Neuronal stem cell (in vitro differentiated cells): ENCODE results near the gene UBE2Q1.

ENCODE experiments used
- DNase-seq: peaks from one replicate; pipeline ENCODE4 v3.0.0-alpha.2; 2013; ENCODE audit warnings: low spot score
- H2AFZ ChIP-seq: one replicate; pipeline ENCODE4 v1.6.1; 2013; ENCODE audit warnings: mild to moderate bottlenecking, low read length, inconsistent platforms
- H2AK5ac ChIP-seq: 2 replicates; pipeline ENCODE4 v1.6.1; 2013; ENCODE audit warnings: low read depth, mild to moderate bottlenecking, inconsistent platforms, low read length, moderate library complexity, mixed read lengths
- H2BK120ac ChIP-seq: 2 replicates; pipeline ENCODE4 v1.6.1; 2013; ENCODE audit warnings: low read depth, mild to moderate bottlenecking, inconsistent platforms, low read length, moderate library complexity, mixed read lengths
- H2BK12ac ChIP-seq: one replicate; pipeline ENCODE4 v1.6.1; 2013; ENCODE audit warnings: low read length, inconsistent platforms
- H2BK15ac ChIP-seq: 2 replicates; pipeline ENCODE4 v1.6.1; 2013; ENCODE audit warnings: mild to moderate bottlenecking, low read length, inconsistent platforms, mixed read lengths
- H2BK5ac ChIP-seq: one replicate; pipeline ENCODE4 v1.6.1; 2013; ENCODE audit warnings: inconsistent platforms, mild to moderate bottlenecking, low read length, moderate library complexity
- H3K14ac ChIP-seq: one replicate; pipeline ENCODE4 v1.6.1; 2013; ENCODE audit warnings: low read length, inconsistent platforms
- H3K18ac ChIP-seq: 2 replicates; pipeline ENCODE4 v1.6.1; 2013; ENCODE audit warnings: low read length, inconsistent platforms
- H3K23ac ChIP-seq: 2 replicates; pipeline ENCODE4 v1.6.1; 2013; ENCODE audit warnings: low read depth, mild to moderate bottlenecking, mixed read lengths, low read length, inconsistent platforms; ENCODE audit not compliant: poor library complexity
- H3K27ac ChIP-seq: replicated peaks from 3 replicates; pipeline ENCODE4 v1.5.1; 2013; ENCODE audit warnings: low read length, inconsistent platforms
- H3K27me3 ChIP-seq, 3 experiments: 2 replicates each; pipeline ENCODE4 v1.6.1; 2013; ENCODE audit warnings: low read length in 3 of 3, mild to moderate bottlenecking in 2 of 3, inconsistent platforms in 1 of 3, low read depth in 1 of 3, mixed read lengths in 1 of 3, moderate library complexity in 1 of 3; ENCODE audit not compliant: control insufficient read depth in 3 of 3, insufficient read depth in 3 of 3
- H3K36me3 ChIP-seq, 2 donors: replicated peaks in 1 of 2; 2 replicates each; pipeline ENCODE4 v1.6.1; 2013; ENCODE audit warnings: low read length in 2 of 2; ENCODE audit not compliant: control insufficient read depth in 2 of 2, insufficient read depth in 2 of 2
- H3K4ac ChIP-seq: 2 replicates; pipeline ENCODE4 v1.6.1; 2013; ENCODE audit warnings: inconsistent platforms, mild to moderate bottlenecking, low read length, moderate library complexity
- H3K4me1 ChIP-seq, 2 donors: 1 replicate in 1 of 2; 2 replicates in 1 of 2; pipeline ENCODE4 v1.6.1; 2013; ENCODE audit warnings: low read length in 2 of 2, low read depth in 1 of 2; ENCODE audit not compliant: control insufficient read depth in 2 of 2, insufficient read depth in 1 of 2
- H3K4me2 ChIP-seq: one replicate; pipeline ENCODE4 v1.6.1; 2013; ENCODE audit warnings: mild to moderate bottlenecking, low read length, inconsistent platforms; ENCODE audit not compliant: insufficient read depth, poor library complexity, severe bottlenecking
- H3K4me3 ChIP-seq, 2 donors: 2 replicates each; pipeline ENCODE4 v1.5.1; 2013; ENCODE audit warnings: low read length in 2 of 2, mild to moderate bottlenecking in 2 of 2, inconsistent platforms in 1 of 2, moderate library complexity in 1 of 2
- H3K79me1 ChIP-seq: one replicate; pipeline ENCODE4 v1.6.1; 2013; ENCODE audit warnings: low read depth, mild to moderate bottlenecking, inconsistent platforms, low read length, moderate library complexity
- H3K9ac ChIP-seq: one replicate; pipeline ENCODE4 v1.6.1; 2013; ENCODE audit warnings: mild to moderate bottlenecking, low read depth, low read length, inconsistent platforms; ENCODE audit not compliant: poor library complexity
- H3K9me3 ChIP-seq, 2 donors: replicated peaks in 1 of 2; 2 replicates each; pipeline versions ENCODE3 to v1.6.1; 2013; ENCODE audit warnings: low read length in 2 of 2, mild to moderate bottlenecking in 2 of 2, inconsistent platforms in 1 of 2, low read depth in 1 of 2, mixed read lengths in 1 of 2, moderate library complexity in 1 of 2; ENCODE audit not compliant: control insufficient read depth in 2 of 2, insufficient read depth in 1 of 2
- H4K8ac ChIP-seq: one replicate; pipeline ENCODE4 v1.6.1; 2013; ENCODE audit warnings: low read depth, mild to moderate bottlenecking, inconsistent platforms, low read length, moderate library complexity
- H4K91ac ChIP-seq: one replicate; pipeline ENCODE4 v1.6.1; 2013; ENCODE audit warnings: low read length, low read depth, mild to moderate bottlenecking, inconsistent platforms; ENCODE audit not compliant: poor library complexity
- WGBS, 2 donors: extraction: QIAGEN DNeasy Blood & Tissue Kit; methylation state at CpG; one replicate each; pipeline ENCODE4 v1.1.7; 2013; ENCODE audit warnings: missing lambda C conversion rate in 2 of 2, mixed read lengths in 1 of 2; ENCODE audit not compliant: insufficient read length in 2 of 2, insufficient replicate concordance in 1 of 2; ENCODE audit errors: extremely low coverage in 2 of 2; 5-methylcytosine and 5-hydroxymethylcytosine counted together

UBE2Q1 gene

GRCh38 chr1:154565876-154566275 lies 7.4 kb upstream of the UBE2Q1 start:
- Histone ChIP-seq H3K4me1 (peaks cover 8 to 9% of the 10 kb centered on the region in 2 donors), H3K4ac (no peak overlapping the region), H4K91ac (no peak overlapping the region), H3K23ac (no peak overlapping the region), H2AFZ (no peak overlapping the region), H2BK5ac (no peak overlapping the region), H3K4me3 (no peak overlapping the region), H2AK5ac (no peak overlapping the region), H3K27me3 (peaks cover 0 to 12% (median 0%) of the 10 kb centered on the region in 3 experiments), H2BK120ac (no peak overlapping the region), H3K27ac (no peak overlapping the region), H3K9ac (no peak overlapping the region), H3K9me3 (no peaks in the 10 kb centered on the region), H3K36me3 (peaks cover 0 to 13% of the 10 kb centered on the region in 2 donors), H2BK12ac (no peak overlapping the region), H4K8ac (no peak overlapping the region), H2BK15ac (no peak overlapping the region), H3K14ac (no peak overlapping the region), H3K79me1 (no peaks in the 10 kb centered on the region), H3K18ac (no peak overlapping the region), H3K4me2 (no peak overlapping the region)
- no CpG with 5 or more reads among the region's 6 CpGs for WGBS, 2 donors
- no peak for DNase-seq

- no peak overlapping the region for H3K27ac ChIP-seq
- no peaks in the 10 kb centered on the region for H3K9me3 ChIP-seq
- DNase-seq, result peak; percentile 89
- no CpG with 5 or more reads among the region's 13 CpGs for WGBS, 2 donors
- H3K36me3 ChIP-seq, result peaks cover 12 to 23% of the 10 kb centered on the region in 2 donors
- peaks cover 17% of the 10 kb centered on the region in 2 donors for H3K4me1 ChIP-seq
- peak overlapping the region in 1 of 2 donors; percentile 83 for H3K4me3 ChIP-seq
- H4K91ac ChIP-seq, result no peak overlapping the region
- no peak overlapping the region for H2BK5ac ChIP-seq
- no peaks in the 10 kb centered on the region for H3K27me3 ChIP-seq
- no peak overlapping the region for H2BK15ac ChIP-seq
- H2BK12ac ChIP-seq, result no peak overlapping the region
- no peak overlapping the region for H3K14ac ChIP-seq
- H2AK5ac ChIP-seq, result no peak overlapping the region
- H3K9ac ChIP-seq, result no peak overlapping the region
- peaks cover 4% of the 10 kb centered on the region for H3K79me1 ChIP-seq
- peak overlapping the region; percentile 95 for H2AFZ ChIP-seq
- H3K18ac ChIP-seq, result no peak overlapping the region
- no peak overlapping the region for H3K4ac ChIP-seq
- H3K23ac ChIP-seq, result no peak overlapping the region
- no peak overlapping the region for H2BK120ac ChIP-seq
- H3K4me2 ChIP-seq, result no peak overlapping the region
- H4K8ac ChIP-seq, result no peak overlapping the region
Observed at GRCh38 chr1:154559466-154560044, 1.1 kb upstream of the UBE2Q1 start.

GRCh38 chr1:154558720-154559465 lies 431 bp upstream of the UBE2Q1 start:
- WGBS, 2 donors, result no CpG with 5 or more reads among the region's 57 CpGs
- no peak overlapping the region for H3K4ac ChIP-seq
- no peak overlapping the region for H4K91ac ChIP-seq
- peak overlapping the region; percentile 83 for H3K27ac ChIP-seq
- H3K4me1 ChIP-seq, result peaks cover 17% of the 10 kb centered on the region in 2 donors
- H2BK5ac ChIP-seq, result peak overlapping the region; percentile 57
- H2BK12ac ChIP-seq, result no peak overlapping the region
- DNase-seq, result peak; percentile 96
- no peak overlapping the region for H3K14ac ChIP-seq
- H2AK5ac ChIP-seq, result peak overlapping the region; percentile 71
- H2BK120ac ChIP-seq, result no peak overlapping the region
- no peaks in the 10 kb centered on the region for H3K27me3 ChIP-seq
- peak overlapping the region; percentile 61 for H2BK15ac ChIP-seq
- H3K9me3 ChIP-seq, result no peaks in the 10 kb centered on the region
- H3K79me1 ChIP-seq, result peaks cover 4% of the 10 kb centered on the region
- no peak overlapping the region for H4K8ac ChIP-seq
- peak overlapping the region; percentile 69 for H3K23ac ChIP-seq
- H3K9ac ChIP-seq, result peak overlapping the region; percentile 83
- H3K4me2 ChIP-seq, result peak overlapping the region; percentile 82
- peak overlapping the region; percentile 91 for H3K18ac ChIP-seq
- peak overlapping the region; percentile 95 for H2AFZ ChIP-seq
- H3K4me3 ChIP-seq, result peak overlapping the region; percentile 75 to 83
- H3K36me3 ChIP-seq, result peaks cover 17 to 29% of the 10 kb centered on the region in 2 donors

GRCh38 chr1:154557248-154557938 lies 1.1 kb downstream of the UBE2Q1 start:
- no peak overlapping the region for H3K4ac ChIP-seq
- H3K4me1 ChIP-seq, result peaks cover 17% of the 10 kb centered on the region in 2 donors
- no peak overlapping the region for H2AK5ac ChIP-seq
- H4K91ac ChIP-seq, result no peak overlapping the region
- H2BK120ac ChIP-seq, result no peak overlapping the region
- no peak overlapping the region for H2AFZ ChIP-seq
- peak overlapping the region; percentile 90 for H3K9ac ChIP-seq
- WGBS, 2 donors, result no CpG with 5 or more reads among the region's 7 CpGs
- H3K4me3 ChIP-seq, result peak overlapping the region; percentile 83 to 91
- H3K27me3 ChIP-seq, result no peaks in the 10 kb centered on the region
- no peak overlapping the region for H3K23ac ChIP-seq
- H3K27ac ChIP-seq, result no peak overlapping the region
- no peak overlapping the region for H4K8ac ChIP-seq
- peak overlapping the region; percentile 76 for H3K4me2 ChIP-seq
- H3K36me3 ChIP-seq, result peaks cover 30 to 44% of the 10 kb centered on the region in 2 donors
- peaks cover 4% of the 10 kb centered on the region for H3K79me1 ChIP-seq
- H2BK15ac ChIP-seq, result no peak overlapping the region
- no peak overlapping the region for H2BK12ac ChIP-seq
- H3K18ac ChIP-seq, result no peak overlapping the region
- no peak overlapping the region for H3K14ac ChIP-seq
- H2BK5ac ChIP-seq, result no peak overlapping the region
- no peak for DNase-seq
- no peaks in the 10 kb centered on the region for H3K9me3 ChIP-seq
